Natural killer cell treated with Interleukin-12 subunit alpha and Interleukin-12 subunit beta and Interleukin-15 and Interleukin-18, amount 100 ng/mL, for 72 hours (primary cell): ENCODE data around the gene SYT15. TPM values are rescaled to one million over a fixed set of nuclear protein-coding genes. Genes with fewer than 3 reads are reported as not detected.
"Not testable (repeated sequence)": the region's sequence is repeated elsewhere in the genome, so short reads cannot be mapped to it uniquely, and the experiment has no call there.

Source experiments
- ATAC-seq, 2 donors: fragments of 150-1000 bp; cut with Tn5 transposase in 1 of 2; sonication (Bioruptor Pico), chemical (Tn5 transposase) in 1 of 2; 2 replicates each; pipeline ENCODE4 v1.10.0; 2021
- DNase-seq: peaks from one replicate; pipeline ENCODE4 v3.0.0; 2022; ENCODE audit warnings: low spot score
- H3K27ac Mint-ChIP-seq, 2 donors: 1 replicate in 1 of 2; 2 replicates in 1 of 2; pipeline ENCODE4 v1.8.0; 2022; ENCODE audit warnings: mixed read lengths in 2 of 2, mild to moderate bottlenecking in 1 of 2, moderate library complexity in 1 of 2
- H3K27me3 Mint-ChIP-seq, 2 donors: 1 replicate in 1 of 2; 2 replicates in 1 of 2; pipeline ENCODE4 v1.8.0; 2022; ENCODE audit warnings: mixed read lengths in 2 of 2
- H3K36me3 Mint-ChIP-seq: one replicate; pipeline ENCODE4 v1.8.0; 2022; ENCODE audit warnings: mixed read lengths
- H3K4me1 Mint-ChIP-seq, 2 donors: 1 replicate in 1 of 2; 2 replicates in 1 of 2; pipeline ENCODE4 v1.8.0; 2022; ENCODE audit warnings: low read depth in 2 of 2, mixed read lengths in 2 of 2, mild to moderate bottlenecking in 1 of 2
- H3K4me3 Mint-ChIP-seq: one replicate; pipeline ENCODE4 v1.8.0; 2022; ENCODE audit warnings: mixed read lengths
- H3K9me3 Mint-ChIP-seq: 2 replicates; pipeline ENCODE4 v1.8.0; 2022; ENCODE audit warnings: mixed read lengths
- total RNA-seq, 2 donors: library from RNA; stranded (reverse); gene quantifications; one replicate each; pipeline ENCODE4 v1.2.3, GENCODE V29; 2022

SYT15 gene
- total RNA-seq, 2 donors from 2014 or later, result 0.81 to 1.9 TPM

- peak overlapping the region; percentile 24 for H3K4me3 Mint-ChIP-seq
Observed at GRCh38 chr10:46557319-46558121, 21.4 kb upstream of the SYT15 start.

GRCh38 chr10:46558122-46558391 is 20.9 kb upstream of the SYT15 start:
- no peaks in the 10 kb centered on the region for H3K36me3 Mint-ChIP-seq

More at GRCh38 chr10:46557319-46558121, 21.4 kb upstream of the SYT15 start:
- ATAC-seq (no peak), DNase-seq (peak; percentile 58)
- H3K4me1 Mint-ChIP-seq, result peaks cover 0 to 2% of the 10 kb centered on the region in 2 donors
- H3K9me3 Mint-ChIP-seq, result no peaks in the 10 kb centered on the region
- H3K36me3 Mint-ChIP-seq, result no peaks in the 10 kb centered on the region
- no peak overlapping the region for H3K27ac Mint-ChIP-seq
- H3K27me3 Mint-ChIP-seq, result peaks cover 0 to 3% of the 10 kb centered on the region in 2 donors

GRCh38 chr10:46558392-46559185 is 20.3 kb upstream of the SYT15 start:
- ATAC-seq, result no peak
- Mint-ChIP-seq H3K4me1 (peaks cover 0 to 2% of the 10 kb centered on the region in 2 donors), H3K9me3 (no peaks in the 10 kb centered on the region), H3K4me3 (no peak overlapping the region), H3K27ac (no peak overlapping the region), H3K27me3 (peaks cover 0 to 3% of the 10 kb centered on the region in 2 donors), H3K36me3 (no peaks in the 10 kb centered on the region)
- peak; percentile 57 for DNase-seq

More at GRCh38 chr10:46558122-46558391, 20.9 kb upstream of the SYT15 start:
- no peak for ATAC-seq
- DNase-seq, result no peak
- Mint-ChIP-seq H3K27me3 (peaks cover 0 to 3% of the 10 kb centered on the region in 2 donors), H3K4me3 (no peak overlapping the region), H3K4me1 (peaks cover 0 to 2% of the 10 kb centered on the region in 2 donors), H3K27ac (no peak overlapping the region), H3K9me3 (no peaks in the 10 kb centered on the region)

GRCh38 chr10:46559231-46559671 is 19.7 kb upstream of the SYT15 start:
- H3K4me1 Mint-ChIP-seq, result peaks cover 0 to 2% of the 10 kb centered on the region in 2 donors
- no peak overlapping the region for H3K27ac Mint-ChIP-seq
- H3K36me3 Mint-ChIP-seq, result no peaks in the 10 kb centered on the region
- H3K9me3 Mint-ChIP-seq, result no peaks in the 10 kb centered on the region
- no peak overlapping the region for H3K4me3 Mint-ChIP-seq
- DNase-seq (peak; percentile 51), ATAC-seq (no peak)
- H3K27me3 Mint-ChIP-seq, result peaks cover 0 to 3% of the 10 kb centered on the region in 2 donors

GRCh38 chr10:46560381-46560780 is 18.5 kb upstream of the SYT15 start:
- Mint-ChIP-seq H3K27me3 (peaks cover 0 to 3% of the 10 kb centered on the region in 2 donors), H3K27ac (no peak overlapping the region), H3K4me1 (peaks cover 0 to 2% of the 10 kb centered on the region in 2 donors), H3K4me3 (no peak overlapping the region), H3K9me3 (no peaks in the 10 kb centered on the region), H3K36me3 (no peaks in the 10 kb centered on the region)
- DNase-seq (peak; percentile 57), ATAC-seq (no peak)

DNA sequence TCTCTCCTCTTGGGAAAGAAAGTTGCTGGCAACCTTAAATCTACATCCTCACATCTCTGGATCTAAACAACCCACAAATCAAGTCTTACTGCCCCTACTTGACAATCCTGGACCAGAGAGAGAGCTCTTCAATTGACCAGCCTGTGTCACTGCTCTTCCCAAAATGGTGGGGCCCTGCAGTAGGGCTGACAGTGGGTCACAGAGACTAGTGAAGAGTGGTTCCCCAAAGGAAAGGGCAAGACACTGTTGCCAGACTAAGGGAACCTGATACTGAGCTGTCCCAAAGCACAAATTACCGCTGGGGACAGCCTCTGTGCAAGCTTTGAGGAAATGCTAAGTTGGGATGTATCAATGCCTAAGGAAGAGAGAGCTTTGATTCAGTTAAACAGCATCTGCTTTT is 18.0 kb upstream of the SYT15 start:
- Mint-ChIP-seq H3K36me3 (no peaks in the 10 kb centered on the region), H3K4me3 (no peak overlapping the region), H3K4me1 (peaks cover 0 to 2% of the 10 kb centered on the region in 2 donors), H3K9me3 (no peaks in the 10 kb centered on the region), H3K27ac (no peak overlapping the region), H3K27me3 (peaks cover 0 to 2% of the 10 kb centered on the region in 2 donors)
- ATAC-seq (peak in 1 of 2 donors; percentile 30), DNase-seq (peak; percentile 54)

GRCh38 chr10:46565591-46566332 is 13.2 kb upstream of the SYT15 start:
- DNase-seq, H3K9me3 Mint-ChIP-seq, H3K4me3 Mint-ChIP-seq, H3K27ac Mint-ChIP-seq, H3K4me1 Mint-ChIP-seq, H3K27me3 Mint-ChIP-seq, H3K36me3 Mint-ChIP-seq: not testable (repeated sequence)
- ATAC-seq, result peak in 1 of 2 donors; percentile 49

DNA sequence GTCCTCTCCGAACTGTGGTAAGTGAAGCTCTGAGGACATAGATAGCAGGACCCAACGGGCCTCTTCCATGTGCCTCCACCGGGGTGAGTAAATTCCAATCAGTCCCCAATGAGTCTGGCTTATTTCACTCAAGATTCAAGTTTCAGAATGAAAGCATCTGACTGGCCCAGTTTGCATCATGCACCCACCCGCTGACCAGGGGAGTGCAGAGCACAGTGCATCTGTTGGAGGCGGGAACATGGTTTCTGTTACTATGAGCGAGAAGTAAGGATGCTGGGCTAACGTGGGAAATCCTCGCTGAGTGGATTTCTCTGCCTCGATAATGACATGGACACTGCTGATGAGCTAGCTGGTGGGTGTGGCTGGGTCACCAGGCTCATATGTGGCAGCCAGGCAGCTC is 11.8 kb upstream of the SYT15 start:
- ATAC-seq, result peak; percentile 15 to 55
- DNase-seq, H3K27me3 Mint-ChIP-seq, H3K9me3 Mint-ChIP-seq, H3K4me1 Mint-ChIP-seq, H3K4me3 Mint-ChIP-seq, H3K36me3 Mint-ChIP-seq, H3K27ac Mint-ChIP-seq: not testable (repeated sequence)

GRCh38 chr10:46570655-46571054 is 8.3 kb upstream of the SYT15 start:
- ATAC-seq, H3K27me3 Mint-ChIP-seq, DNase-seq, H3K27ac Mint-ChIP-seq, H3K4me3 Mint-ChIP-seq, H3K9me3 Mint-ChIP-seq, H3K36me3 Mint-ChIP-seq, H3K4me1 Mint-ChIP-seq: not testable (repeated sequence)

DNA sequence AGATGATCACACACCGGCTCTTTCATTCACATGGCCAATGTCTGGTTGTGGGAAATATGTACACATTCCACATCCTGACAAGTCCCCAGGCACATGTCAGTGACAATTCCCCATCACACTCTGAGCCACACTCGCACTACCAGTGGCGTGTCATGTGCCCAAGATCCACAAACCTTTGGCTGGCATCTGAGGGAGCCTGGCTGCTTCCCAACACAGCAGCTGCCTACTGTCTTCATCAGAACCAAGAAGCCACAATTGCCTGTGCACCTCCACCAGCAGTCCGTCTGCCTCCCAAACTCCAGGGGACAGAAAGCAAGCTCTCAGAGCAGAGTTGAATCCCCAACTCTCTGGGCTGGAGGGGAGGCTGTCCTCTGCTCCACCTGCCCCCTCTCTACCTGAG is 6.2 kb upstream of the SYT15 start:
- not testable (repeated sequence) for H3K36me3 Mint-ChIP-seq, DNase-seq, H3K27me3 Mint-ChIP-seq, H3K9me3 Mint-ChIP-seq, ATAC-seq, H3K27ac Mint-ChIP-seq, H3K4me1 Mint-ChIP-seq, H3K4me3 Mint-ChIP-seq

DNA sequence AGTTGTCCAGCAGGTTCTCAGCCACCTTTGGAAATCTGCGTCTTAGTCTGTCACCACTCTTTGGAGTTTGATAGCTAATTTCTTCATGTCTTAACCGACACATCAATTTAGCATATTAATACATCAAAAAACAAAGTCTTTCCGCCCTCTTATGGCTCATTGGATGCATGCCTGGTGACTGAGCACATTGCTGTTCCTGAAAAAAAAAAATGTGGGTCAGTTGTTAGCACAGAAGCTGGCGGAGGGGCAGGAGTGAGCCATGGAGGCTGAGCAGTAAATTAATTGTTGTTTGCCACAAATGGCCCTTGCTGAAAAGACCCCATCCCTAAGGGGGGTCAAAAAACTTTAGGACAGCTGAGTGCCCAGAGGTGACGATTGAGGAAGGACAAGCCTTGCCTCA is 5.6 kb upstream of the SYT15 start:
- not testable (repeated sequence) for H3K36me3 Mint-ChIP-seq, H3K27me3 Mint-ChIP-seq, DNase-seq, H3K27ac Mint-ChIP-seq, H3K4me1 Mint-ChIP-seq, H3K4me3 Mint-ChIP-seq, H3K9me3 Mint-ChIP-seq, ATAC-seq

DNA sequence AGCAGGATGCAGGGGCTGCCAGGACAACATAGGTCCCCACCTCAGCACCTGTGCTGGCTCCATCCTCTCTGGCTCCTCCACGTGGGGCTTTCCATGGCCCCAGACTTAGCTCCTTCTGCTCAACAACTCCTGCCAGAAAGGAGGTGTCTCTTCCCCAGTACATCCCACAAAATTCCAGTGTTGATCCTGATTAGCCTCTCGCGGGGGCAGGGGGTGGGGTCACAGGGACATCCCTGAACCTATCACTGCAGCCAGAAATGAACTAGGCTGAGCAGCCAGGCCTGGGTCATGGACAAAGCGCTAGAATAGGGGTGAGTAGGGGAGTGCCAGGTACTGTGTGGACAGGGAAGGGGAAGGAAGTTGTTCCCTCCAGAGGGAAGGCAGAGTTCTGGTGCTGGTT is 5.0 kb upstream of the SYT15 start:
- H3K4me3 Mint-ChIP-seq, DNase-seq, H3K27me3 Mint-ChIP-seq, H3K9me3 Mint-ChIP-seq, H3K4me1 Mint-ChIP-seq, H3K36me3 Mint-ChIP-seq, H3K27ac Mint-ChIP-seq: not testable (repeated sequence)
- peak in 1 of 2 donors; percentile 26 for ATAC-seq

- not testable (repeated sequence) for H3K36me3 Mint-ChIP-seq, H3K4me3 Mint-ChIP-seq, H3K27me3 Mint-ChIP-seq, ATAC-seq, DNase-seq, H3K9me3 Mint-ChIP-seq, H3K4me1 Mint-ChIP-seq, H3K27ac Mint-ChIP-seq
Observed at GRCh38 chr10:46577624-46578473, 1.1 kb upstream of the SYT15 start.
